ENCODE data around the gene ATRN.
"Not testable (repeated sequence)": the region's sequence is repeated elsewhere in the genome, so short reads cannot be mapped to it uniquely, and the experiment has no call there.

- not testable (repeated sequence) for TF ChIP-seq POLR2AphosphoS5 (IDR thresholded peaks at IDR 0.05); CTCF (IDR thresholded peaks at IDR 0.05; ENCODE audit: poor library complexity, severe bottlenecking); REST (IDR thresholded peaks at IDR 0.05; ENCODE audit: borderline replicate concordance)
Measured at GRCh38 chr20:3615171-3615840, 144.5 kb downstream of the ATRN start.
